Mesothelial cell of epicardium (in vitro differentiated cells): ENCODE measurements around the gene FOXK1. TPM values are rescaled to one million over a fixed set of nuclear protein-coding genes. Genes with fewer than 3 reads are reported as not detected.

Source experiments
- DNase-seq, 2 experiments: peaks; one replicate each; pipeline ENCODE4 v3.0.0; 2021; ENCODE audit warnings: low spot score in 2 of 2; ENCODE audit not compliant: unreplicated experiment in 2 of 2
- H3K27ac Mint-ChIP-seq: 2 replicates; pipeline ENCODE4 v1.8.0; 2021; ENCODE audit warnings: mixed read lengths
- H3K27me3 Mint-ChIP-seq: 2 replicates; pipeline ENCODE4 v1.8.0; 2021; ENCODE audit warnings: low read depth, mixed read lengths
- H3K36me3 Mint-ChIP-seq: 2 replicates; pipeline ENCODE4 v1.8.0; 2021; ENCODE audit warnings: mixed read lengths
- H3K4me1 Mint-ChIP-seq: 2 replicates; pipeline ENCODE4 v1.8.0; 2021; ENCODE audit warnings: mixed read lengths
- H3K4me3 Mint-ChIP-seq: 2 replicates; pipeline ENCODE4 v1.8.0; 2021; ENCODE audit warnings: mild to moderate bottlenecking, moderate library complexity, mixed read lengths
- H3K9me3 Mint-ChIP-seq: 2 replicates; pipeline ENCODE4 v1.8.0; 2021; ENCODE audit warnings: mixed read lengths
- CTCF ChIP-seq: fragments of 200-600 bp; sonication (generic); IDR thresholded peaks from one replicate; pipeline ENCODE4 v1.5.0; 2021; ENCODE audit warnings: antibody characterized with exemption; ENCODE audit not compliant: unreplicated experiment
- total RNA-seq: library from RNA; stranded (reverse); gene quantifications from 3 replicates; pipeline ENCODE4 v1.2.1, GENCODE V29; 2021

FOXK1 gene
- total RNA-seq, 1 donor from 2014 or later = 57.3 TPM

GRCh38 chr7:4722960-4723630, 41.0 kb downstream of the FOXK1 start:
- Mint-ChIP-seq H3K27ac (no peak overlapping the region), H3K36me3 (peaks cover 14% of the 10 kb centered on the region), H3K4me3 (no peak overlapping the region), H3K4me1 (peaks cover 26% of the 10 kb centered on the region), H3K27me3 (no peaks in the 10 kb centered on the region), H3K9me3 (no peaks in the 10 kb centered on the region)
- DNase-seq = no peak
- no peak for TF ChIP-seq CTCF

- H3K4me3 Mint-ChIP-seq = no peak overlapping the region
- H3K27me3 Mint-ChIP-seq = no peaks in the 10 kb centered on the region
- H3K4me1 Mint-ChIP-seq = peaks cover 33% of the 10 kb centered on the region
- H3K27ac Mint-ChIP-seq = peak overlapping the region; percentile 93
- H3K9me3 Mint-ChIP-seq = no peaks in the 10 kb centered on the region
- DNase-seq = no peak
- H3K36me3 Mint-ChIP-seq = peaks cover 15% of the 10 kb centered on the region
- TF ChIP-seq CTCF = no peak
Observed at GRCh38 chr7:4724648-4725013, 42.5 kb downstream of the FOXK1 start.

- H3K9me3 Mint-ChIP-seq = no peaks in the 10 kb centered on the region
- H3K4me3 Mint-ChIP-seq = peak overlapping the region; percentile 45
- H3K36me3 Mint-ChIP-seq = peaks cover 9% of the 10 kb centered on the region
- H3K27me3 Mint-ChIP-seq = no peaks in the 10 kb centered on the region
- no peak for TF ChIP-seq CTCF
- DNase-seq = peak in 1 of 2 experiments; percentile 51
- peaks cover 35% of the 10 kb centered on the region for H3K4me1 Mint-ChIP-seq
- peak overlapping the region; percentile 93 for H3K27ac Mint-ChIP-seq
Observed at GRCh38 chr7:4725014-4725849, 43.1 kb downstream of the FOXK1 start.

GRCh38 chr7:4725850-4726450, 43.9 kb downstream of the FOXK1 start:
- TF ChIP-seq CTCF = no peak
- Mint-ChIP-seq H3K4me1 (peaks cover 40% of the 10 kb centered on the region), H3K27me3 (no peaks in the 10 kb centered on the region), H3K9me3 (no peaks in the 10 kb centered on the region), H3K36me3 (peaks cover 8% of the 10 kb centered on the region), H3K4me3 (peak overlapping the region; percentile 45), H3K27ac (peak overlapping the region; percentile 93)
- DNase-seq = no peak

GRCh38 chr7:4726566-4726965, 44.5 kb downstream of the FOXK1 start:
- Mint-ChIP-seq H3K4me3 (no peak overlapping the region), H3K36me3 (peaks cover 8% of the 10 kb centered on the region), H3K27ac (peak overlapping the region; percentile 93), H3K27me3 (no peaks in the 10 kb centered on the region), H3K4me1 (peaks cover 43% of the 10 kb centered on the region), H3K9me3 (no peaks in the 10 kb centered on the region)
- no peak for DNase-seq
- TF ChIP-seq CTCF = no peak
